GF-D8 (cell line): ENCODE results near the gene MEGF11.

ENCODE experiments used
- DNase-seq: peaks from one replicate; lab custom pipeline; 2025; lab: John Stamatoyannopoulos, UW

MEGF11 gene

DNA sequence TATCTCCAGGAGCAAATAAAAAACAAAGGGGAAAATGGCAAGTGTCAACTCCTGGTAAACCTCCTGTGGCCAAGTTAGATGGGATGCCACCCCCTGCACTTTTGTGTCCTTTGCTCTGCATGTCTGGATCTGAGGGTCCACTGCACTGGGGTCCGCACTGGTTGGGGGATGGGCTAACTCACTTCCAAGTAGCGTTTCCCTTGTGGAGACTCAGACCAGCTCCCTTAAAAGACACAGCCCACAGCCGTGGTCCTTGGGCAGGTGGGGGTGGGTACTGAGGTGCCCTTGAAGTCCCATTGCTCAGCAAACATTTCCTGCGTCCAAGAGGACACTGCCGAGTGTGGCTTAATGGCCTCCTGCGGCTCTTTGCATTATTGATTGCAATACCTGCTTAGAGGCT lies 188.2 kb downstream of the MEGF11 start:
- DNase-seq, result no peak

DNA sequence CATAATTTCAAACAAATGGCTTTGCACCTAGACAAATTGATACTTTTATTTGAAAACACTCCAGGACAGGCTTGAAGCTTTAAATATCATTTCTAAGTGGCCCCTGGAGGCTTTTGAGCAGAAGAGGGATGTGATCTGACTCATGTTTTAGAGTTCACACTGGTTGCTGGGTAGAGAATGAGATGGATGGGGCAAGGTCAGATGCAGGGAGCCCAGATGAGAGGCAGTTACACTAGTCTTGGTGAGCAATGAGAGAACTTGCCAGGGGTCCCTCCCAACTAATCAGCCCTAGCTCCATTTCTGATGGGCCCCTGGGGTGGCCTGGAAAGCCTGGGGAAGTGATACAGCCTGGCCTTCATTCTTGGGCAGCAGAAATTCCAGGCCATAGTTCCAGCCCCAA lies 190.4 kb downstream of the MEGF11 start:
- no peak for DNase-seq

DNA sequence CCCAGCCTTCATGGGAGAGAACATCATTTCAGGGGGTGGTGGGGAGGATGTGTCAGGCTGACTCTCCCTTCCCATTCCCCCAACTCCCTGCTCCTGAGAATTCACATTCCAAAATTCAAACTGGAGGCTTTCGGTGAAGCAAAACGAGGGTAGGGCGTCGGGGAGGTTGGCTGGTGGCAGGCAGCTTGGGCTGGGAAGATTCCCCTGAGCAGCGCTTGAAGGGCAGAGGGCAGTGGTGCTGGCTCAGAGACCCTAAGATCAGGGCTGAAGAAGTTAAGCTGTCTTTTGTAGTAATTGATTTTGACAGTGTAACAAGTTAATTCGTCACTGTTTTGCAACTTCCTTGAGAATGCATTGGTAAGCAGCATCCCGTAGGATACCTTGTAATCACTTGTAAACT lies 196.5 kb downstream of the MEGF11 start:
- DNase-seq, result no peak

DNA sequence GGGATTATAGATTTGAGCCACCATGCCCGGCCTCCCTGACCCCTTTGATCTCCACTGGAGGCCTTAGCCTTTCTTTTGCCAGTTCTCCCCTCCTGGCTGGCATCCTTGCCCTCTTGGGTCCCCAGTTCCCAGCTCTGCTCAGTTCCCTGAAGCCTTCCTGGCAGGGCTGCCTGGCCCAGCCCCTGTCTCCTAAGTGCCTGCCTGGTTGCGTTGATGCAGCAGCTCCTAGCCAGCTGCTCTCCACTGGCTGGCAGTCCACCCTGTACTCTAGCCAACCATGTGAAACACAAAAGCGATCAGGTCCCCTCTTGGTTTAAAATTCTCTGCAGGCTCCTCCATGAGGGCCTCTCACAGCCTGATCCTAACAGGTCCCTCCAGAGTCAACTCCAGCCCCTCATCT lies 199.6 kb downstream of the MEGF11 start:
- DNase-seq, result no peak

DNA sequence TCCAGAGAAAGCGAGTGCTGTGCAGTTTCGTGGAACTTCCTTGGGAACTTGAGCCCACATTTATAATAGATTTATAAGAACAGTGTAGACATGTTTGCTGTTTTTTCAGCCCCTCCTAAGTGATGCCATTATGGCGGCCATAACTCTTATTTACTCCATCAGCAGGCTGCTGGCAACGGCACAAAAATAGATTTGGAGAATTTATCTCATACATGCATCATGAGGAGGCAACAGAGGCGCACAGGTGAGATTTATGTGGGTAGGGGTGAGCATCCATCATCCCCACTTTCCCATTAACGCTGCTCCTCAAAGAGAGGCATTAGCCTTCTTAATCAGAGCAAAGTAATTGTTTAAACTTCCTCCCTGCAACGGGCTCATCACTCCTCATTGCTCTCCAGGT lies 201.7 kb downstream of the MEGF11 start:
- no peak for DNase-seq

DNA sequence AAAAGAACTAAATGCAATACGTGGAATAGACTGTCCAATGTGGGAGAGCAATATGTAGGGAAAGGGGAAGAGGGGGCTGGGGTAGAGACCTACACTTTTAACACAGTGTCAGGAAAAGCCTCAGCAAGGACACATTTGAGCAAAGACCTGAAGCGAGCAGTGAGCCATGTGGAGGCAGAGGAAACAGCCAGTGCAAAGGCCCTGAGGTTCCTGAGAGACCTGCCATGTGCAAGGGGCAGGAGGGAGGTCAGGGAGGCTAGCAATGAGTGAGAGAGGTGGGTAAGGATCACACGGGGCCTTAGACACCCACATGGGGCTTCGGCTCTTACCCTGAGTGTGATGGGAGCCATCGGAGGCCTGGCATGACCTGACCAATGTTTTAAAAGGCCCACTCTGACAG lies 203.3 kb downstream of the MEGF11 start:
- DNase-seq, result no peak

DNA sequence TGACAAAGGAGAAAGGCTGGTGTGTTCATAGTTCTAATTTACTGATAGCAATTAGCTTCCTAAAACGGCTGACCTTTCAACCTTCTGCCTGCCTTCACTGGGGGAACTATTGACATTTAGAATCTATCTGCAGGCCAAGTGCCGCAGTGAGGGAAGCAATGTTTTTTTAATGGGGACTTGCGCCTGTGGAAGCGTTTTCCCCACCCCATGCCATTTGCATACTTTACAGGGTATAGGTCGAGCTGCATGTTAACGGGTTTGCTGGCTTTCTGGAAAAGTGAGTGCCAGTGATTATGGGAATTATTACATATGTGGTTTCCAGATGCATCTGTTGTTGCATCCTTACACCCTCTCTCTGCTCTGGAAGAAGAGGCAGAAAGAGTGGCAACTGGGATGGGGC lies 204.2 kb downstream of the MEGF11 start:
- no peak for DNase-seq

DNA sequence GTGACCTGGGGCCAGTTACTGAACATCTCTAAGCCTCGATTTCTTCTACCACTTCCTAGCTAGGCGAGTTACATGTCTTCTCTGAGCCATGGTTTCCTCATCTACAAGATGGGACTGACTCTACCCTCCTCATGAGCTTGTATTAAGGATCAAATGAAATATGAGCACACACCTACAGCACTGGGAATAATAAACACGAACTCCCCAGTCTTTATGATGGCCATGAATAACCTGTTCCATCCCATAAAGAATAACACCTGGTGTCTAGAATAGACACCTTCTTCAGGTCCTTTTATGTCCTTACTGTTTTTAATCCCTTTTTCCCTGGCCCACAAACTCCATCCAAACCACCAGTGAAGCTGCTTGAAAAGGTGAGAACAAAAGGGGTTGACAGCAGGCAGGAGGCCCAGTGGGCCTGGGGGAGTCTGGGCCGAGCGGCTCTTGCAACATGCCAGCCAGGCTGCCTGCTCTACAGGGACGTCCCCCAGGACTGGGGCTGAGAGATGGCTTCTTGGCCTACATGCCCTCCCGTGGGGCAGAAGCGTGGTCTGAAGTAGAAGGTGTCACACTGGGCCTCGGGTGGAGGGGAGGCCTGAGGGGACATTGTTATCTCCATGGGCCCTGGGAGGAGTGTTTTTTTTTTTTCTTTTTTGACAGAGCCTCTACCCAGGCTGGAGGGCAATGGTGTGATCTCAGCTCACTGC lies 206.1 kb downstream of the MEGF11 start:
- no peak for DNase-seq

DNA sequence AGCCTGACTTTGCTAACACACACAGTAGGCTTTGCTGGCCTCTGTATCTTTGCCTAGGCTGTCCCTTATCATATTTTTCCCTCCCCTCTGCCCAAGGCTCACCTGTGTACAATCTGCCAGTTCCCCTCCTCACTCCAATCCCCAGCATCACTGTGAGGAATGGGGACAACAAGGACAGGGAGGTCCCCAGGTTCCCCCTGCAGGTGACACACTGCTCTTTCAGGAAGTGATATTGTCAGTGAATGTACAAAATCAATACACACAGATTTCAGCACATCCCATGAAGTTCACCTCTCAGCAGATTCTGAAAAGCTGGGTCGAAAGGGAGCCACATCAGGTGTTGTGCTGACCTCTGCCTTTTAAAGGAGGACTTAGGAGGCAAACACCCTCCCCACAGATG lies 206.8 kb downstream of the MEGF11 start:
- DNase-seq, result no peak

DNA sequence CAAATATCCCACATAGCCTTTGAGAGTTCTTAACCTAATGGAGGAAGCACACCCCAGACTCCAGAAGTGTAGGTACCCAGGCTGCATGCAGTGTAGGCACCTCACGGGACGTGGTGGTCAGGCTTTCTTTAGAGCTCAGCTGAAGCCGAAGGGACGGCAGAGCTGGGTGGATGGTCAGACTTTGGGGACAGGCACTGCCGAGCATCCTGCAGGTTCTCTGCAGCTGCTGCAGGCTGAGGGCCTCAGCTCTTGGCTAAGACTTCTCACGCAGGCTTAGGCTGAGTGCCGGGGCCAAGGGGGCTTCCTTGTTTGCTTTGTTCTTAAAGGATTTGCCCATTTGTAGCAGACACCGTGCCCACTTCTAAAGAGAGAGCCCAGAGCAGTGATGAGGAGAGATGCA lies 207.2 kb downstream of the MEGF11 start:
- no peak for DNase-seq

DNA sequence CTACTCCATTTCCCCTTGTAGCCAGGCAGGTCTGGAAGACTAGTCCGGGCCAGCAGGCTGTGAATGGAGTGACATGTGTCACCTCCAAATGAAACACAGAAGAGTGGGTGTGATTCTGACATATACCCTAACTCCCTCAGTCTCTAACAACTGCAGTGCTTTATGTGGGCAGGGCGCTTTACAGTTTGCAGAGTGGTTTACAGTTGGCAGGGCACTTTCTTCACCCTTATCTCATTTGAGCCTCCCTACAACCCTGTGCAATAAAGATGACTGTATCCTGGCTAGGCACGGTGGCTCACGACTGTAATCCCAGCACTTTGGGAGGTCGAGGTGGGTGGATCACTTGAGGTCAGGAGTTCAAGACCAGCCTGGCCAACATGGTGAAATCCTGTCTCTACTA lies 208.0 kb downstream of the MEGF11 start:
- no peak for DNase-seq

DNA sequence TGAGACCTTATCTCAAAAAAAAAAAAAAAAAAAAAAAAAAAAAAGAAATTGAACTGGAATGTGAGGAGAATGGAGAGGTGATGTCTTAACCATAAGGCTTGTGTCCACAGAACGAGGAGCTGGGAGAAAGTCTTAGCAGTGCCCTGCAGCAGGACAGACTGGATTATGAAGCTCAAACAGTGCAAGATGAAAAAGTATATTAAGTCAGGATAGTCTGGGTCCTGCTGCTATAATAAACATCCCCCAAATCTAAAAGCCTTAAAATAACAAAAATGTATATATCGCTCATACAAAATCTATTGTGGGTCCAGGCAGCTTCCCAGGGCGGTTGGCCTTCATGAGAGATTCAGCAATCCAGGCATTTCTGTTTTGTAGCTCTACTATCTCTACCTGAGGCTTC lies 208.7 kb downstream of the MEGF11 start:
- DNase-seq, result no peak

DNA sequence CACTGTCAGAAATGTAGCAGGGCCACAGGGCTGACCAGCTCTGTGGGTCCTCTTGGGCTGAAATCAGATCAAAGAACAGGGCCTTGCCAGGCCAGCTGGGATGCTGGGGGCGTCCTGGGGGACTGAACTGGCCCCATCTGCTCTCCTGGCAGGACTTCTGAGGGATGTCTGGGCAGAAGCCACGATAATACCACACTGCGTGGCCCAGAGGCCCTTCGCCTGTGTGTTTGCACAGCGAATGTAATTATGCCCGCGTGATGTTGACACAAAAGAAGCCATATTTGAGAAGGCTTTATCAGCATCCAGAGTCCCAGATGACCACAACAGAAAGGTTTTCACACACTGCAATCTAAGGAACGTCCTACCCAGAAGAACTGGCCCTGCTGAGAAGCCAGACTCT lies 210.3 kb downstream of the MEGF11 start:
- no peak for DNase-seq

DNA sequence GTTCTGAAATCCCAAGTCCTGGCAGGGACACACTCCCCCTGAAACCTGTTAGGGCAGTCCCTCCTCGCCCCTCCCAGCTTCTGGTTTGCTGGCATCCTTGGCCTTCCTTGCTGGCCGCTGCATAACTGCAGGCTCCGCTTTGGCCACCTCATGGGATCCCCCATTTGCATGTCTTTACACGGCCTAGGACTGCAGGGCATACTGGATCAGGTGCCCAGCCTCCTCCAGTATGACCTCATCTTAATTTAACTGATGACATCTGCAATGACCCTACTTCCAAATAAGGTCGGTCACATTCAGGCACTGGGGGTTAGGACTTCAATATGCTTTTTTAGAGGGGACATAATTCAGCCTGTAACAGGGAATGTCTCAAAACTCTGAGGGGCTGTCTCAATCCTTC lies 210.9 kb downstream of the MEGF11 start:
- DNase-seq, result no peak

DNA sequence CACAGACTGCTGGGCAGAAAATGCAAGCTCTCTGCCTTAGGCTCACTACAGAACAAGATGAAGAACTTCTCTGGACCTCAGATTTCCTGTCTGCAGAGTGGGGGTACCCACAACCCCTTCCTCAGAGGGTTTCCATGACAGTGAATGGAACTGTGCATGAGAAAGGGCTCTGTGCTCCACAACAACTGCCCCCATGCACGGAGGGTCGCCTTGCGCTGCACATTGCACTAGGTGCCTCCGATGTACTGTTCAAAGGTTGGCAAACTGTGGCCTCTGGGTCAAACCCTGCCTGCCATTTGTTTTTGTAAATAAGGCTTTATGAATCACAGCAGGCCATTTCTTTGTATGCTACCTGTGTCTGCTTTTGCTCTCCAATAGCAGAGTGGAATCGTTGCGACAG lies 212.3 kb downstream of the MEGF11 start:
- DNase-seq, result no peak

DNA sequence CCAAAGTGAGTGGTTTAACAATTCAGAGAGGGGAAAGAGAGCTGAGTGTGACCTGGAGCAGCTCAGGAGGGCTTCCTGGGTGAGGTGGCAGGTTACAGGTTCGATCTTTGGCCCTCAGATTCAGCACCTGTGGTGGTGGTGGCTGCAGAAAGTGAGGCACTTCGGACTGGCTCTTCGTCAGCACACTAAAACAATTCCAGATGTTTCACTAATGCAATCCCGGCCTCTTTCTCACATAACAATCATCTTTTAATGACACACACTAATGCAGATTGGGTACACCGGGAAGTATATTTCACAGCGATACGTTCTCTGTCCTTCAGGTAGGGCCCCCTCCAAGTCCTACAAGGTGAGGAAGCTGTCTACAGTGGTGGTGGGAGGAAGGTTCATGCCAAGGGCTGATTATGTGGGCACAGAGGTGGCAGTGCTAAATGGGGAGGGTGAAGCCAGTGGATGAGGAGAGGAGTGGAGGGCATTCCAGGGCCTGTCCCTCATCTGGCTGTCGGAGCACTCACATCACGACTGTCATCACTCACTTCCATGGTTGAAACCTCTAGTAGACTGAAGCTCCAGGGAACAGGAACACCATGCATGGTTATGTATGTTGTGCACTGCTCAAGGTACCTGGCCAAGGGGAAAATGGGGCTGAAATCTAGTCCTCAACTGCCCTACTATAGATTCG lies 213.2 kb downstream of the MEGF11 start:
- no peak for DNase-seq

DNA sequence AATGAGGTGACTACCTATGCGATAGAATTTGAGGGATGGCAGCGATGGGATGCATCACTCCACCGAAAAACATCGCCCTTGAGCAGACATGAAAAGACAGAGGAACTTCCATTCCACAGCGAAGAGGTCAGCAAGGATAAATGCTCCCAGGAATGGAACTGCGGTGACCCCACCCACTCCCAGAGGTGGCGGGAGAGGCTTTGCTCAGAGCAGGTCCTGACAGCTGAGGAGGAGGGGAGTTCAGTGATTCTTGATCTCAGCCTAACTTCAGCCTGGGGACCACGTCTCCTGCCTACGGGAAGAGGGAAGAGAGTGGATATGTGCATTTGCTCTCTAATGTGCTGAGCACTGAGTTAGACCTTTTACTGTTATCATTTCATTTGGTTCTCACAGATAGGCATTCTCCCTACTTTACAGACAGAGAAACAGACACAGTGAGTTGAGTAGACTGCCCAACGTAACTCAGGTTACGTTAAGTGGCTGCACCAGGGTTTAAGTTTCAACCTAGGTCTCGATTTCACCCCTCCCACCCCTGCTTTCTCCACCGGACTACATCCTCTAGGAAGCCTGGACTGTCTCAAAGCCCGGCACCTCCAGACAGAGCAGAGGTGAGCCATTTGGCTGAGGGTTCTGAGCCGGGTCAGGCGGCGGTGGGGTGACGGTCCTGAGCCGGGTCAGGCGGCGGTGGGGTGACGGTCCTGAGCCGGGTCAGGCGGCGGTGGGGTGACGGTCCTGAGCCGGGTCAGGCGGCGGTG lies 214.3 kb downstream of the MEGF11 start:
- no peak for DNase-seq

DNA sequence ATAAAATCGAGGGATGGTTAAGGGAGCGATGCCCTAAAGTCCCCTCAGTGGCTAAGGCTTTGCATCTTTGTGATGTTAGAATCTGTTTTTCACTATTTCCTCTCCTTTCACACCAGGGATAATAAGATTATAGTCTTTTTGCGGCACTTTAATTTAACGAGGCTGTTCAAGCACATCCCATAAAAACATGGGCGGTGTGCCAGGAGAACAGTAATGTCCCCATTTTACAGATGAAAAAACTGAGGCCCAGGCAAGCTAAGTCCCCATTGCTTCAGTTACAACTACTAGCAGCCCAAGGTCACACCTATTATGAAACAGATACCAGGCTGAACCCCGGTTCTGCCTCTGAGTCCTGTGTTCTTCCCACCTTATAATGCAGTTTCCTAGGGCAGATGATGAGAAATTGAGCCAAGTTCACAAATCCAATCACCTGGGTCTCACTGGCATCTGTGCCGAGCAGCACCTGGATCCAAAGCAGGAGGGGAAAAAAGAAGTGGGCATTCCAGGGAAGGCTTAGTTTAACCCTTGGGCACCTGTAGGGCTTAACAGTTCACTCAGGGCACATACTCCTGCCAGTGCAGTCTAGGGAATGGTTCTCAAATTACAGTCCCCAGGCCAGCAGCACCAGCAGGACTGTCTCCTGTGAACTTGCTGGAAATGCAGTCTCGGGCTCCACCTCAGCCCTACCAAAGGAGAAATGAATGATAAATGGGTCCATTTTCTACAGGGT lies 215.0 kb downstream of the MEGF11 start:
- DNase-seq, result no peak

DNA sequence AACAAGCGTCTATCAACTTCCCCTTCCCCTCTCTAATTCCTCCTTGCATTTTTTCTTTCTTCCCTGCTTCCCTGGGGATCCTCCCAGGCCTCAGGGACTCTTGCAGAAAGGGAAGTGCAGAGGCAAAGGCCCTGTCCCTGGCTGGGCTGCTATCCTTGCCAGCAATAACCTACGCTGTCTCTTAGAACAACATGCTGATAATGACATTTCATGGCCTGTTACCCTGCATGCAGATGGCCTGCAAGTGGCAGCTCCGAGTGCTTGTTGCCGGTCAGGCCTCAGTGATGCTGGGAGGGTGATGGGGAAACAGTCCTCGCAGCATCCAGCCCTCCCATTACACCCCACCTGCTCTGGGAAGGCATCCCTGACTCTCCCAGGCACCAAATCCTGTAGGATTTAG lies 216.7 kb downstream of the MEGF11 start:
- DNase-seq, result no peak

DNA sequence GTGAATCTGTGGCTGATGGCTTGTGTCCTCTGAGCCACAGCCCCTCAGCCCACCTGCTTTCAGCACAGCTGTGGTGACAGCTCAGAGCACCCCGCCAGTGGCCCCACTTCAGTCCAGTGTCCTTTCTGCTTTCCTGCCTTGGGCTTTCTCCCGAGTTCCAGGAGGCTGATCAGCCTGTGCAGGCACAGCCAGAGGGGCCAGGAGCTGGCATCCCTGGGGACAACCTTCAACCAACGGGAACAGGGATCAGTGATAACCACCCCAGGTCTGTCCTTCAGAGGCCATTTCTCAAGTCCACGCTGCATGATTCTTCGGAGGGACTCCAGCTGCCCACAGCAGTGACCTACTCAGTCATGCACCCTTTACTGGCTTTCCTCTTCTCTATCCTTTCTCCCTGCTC lies 217.6 kb downstream of the MEGF11 start:
- no peak for DNase-seq

DNA sequence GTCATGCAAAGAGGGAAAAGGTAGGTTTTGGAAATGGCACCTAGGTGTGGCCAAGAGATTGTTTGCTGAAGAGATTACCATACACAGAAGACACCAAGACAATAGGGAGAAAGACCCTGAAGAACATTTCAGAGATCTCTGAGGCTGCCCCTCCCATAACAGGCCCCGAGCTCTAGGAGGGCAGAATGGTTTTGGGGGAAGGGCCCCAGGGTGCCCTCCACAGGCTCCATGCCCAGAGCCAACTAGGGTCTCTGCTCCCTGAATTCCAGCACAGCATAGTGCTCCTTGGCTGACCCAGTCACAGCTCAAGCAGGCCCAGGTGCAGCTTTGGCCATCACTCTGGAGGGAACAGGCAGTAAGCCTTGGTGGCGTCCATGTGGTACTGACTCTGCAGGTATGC lies 220.4 kb downstream of the MEGF11 start:
- DNase-seq, result no peak

DNA sequence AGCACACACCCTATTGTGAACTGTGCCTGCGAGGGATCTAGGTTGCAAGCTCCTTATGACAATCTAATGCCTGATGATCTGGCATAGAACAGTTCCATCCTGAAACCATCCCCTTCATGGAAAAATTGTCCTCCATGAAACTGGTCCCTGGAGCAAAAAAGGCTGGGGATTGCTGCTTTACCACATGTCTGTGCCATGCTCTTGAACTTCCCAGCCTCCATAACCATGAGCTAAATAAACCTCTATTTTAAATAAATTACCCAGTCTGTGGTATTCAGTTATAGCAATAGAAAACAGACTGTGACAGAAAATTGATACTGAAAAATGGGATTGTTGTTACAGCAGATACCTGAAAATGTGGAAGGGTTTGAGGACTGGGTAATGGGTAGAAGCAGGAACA lies 221.5 kb downstream of the MEGF11 start:
- DNase-seq, result no peak

DNA sequence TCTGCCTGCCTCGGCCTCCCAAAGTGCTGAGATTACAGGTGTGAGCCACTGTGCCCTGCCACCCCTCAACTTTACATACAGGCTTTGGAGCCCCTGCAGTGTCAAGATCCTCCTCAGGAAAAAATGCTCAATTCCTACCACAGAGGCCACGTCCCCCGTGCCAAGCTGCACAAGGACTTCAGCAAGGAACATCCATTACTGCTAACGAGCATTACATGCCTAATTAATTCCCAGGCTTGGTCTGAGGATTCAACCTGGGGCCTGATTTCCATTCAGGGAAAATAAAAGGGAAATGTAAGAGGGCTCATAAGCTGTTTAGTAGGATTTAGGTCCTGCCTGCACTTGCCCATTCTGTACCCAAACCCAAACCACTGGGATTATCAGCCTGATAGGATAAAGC lies 222.9 kb downstream of the MEGF11 start:
- DNase-seq, result no peak
